ENCODE measurements around the gene GRAMD1B. TPM values are rescaled to one million over a fixed set of nuclear protein-coding genes. Genes with fewer than 3 reads are reported as not detected.
"Not testable (repeated sequence)": the region's sequence is repeated elsewhere in the genome, so short reads cannot be mapped to it uniquely, and the experiment has no call there.

The GRAMD1B gene
- total RNA-seq, 4 donors from 2014 or later, result 1.8 to 4.0 (median 3.0) TPM

- Histone ChIP-seq H3K27ac (no peak overlapping the region), H3K9me3 (no peaks in the 10 kb centered on the region), H3K4me1 (peaks cover 0 to 14% (median 7%) of the 10 kb centered on the region in 3 donors), H3K36me3 (no peaks in the 10 kb centered on the region), H3K4me3 (no peak overlapping the region), H3K27me3 (peaks cover 40% of the 10 kb centered on the region)
- WGBS, 2 donors (ENCODE audit: low coverage in 1 of 2), result 67 to 69% methylated on average over 2 of the region's 2 CpGs
- TF ChIP-seq CTCF (IDR thresholded peaks at IDR 0.05), result no peak
- no peak for TF ChIP-seq EP300 (IDR thresholded peaks at IDR 0.05)
- TF ChIP-seq POLR2AphosphoS5 (IDR thresholded peaks at IDR 0.05), result no peak
- no peak for TF ChIP-seq POLR2A (IDR thresholded peaks at IDR 0.05)
- peak; percentile 36 for ATAC-seq
Measured at GRCh38 chr11:123659311-123659710, 229.2 kb downstream of the GRAMD1B start.

- H3K9me3 ChIP-seq, H3K4me1 ChIP-seq, H3K36me3 ChIP-seq, ATAC-seq, H3K4me3 ChIP-seq, H3K27ac ChIP-seq: not testable (repeated sequence)
- H3K27me3 ChIP-seq, result peaks cover 33% of the 10 kb centered on the region
- WGBS, 2 donors (ENCODE audit: low coverage in 1 of 2), result 25% methylated on average over 3 of the region's 3 CpGs; no CpG with 5 or more reads in 1 of the 2 donors
Measured at GRCh38 chr11:123659965-123660364, 229.9 kb downstream of the GRAMD1B start.

- no peak for ATAC-seq
Measured at GRCh38 chr11:123665306-123665705, 235.2 kb downstream of the GRAMD1B start.

GRCh38 chr11:123670081-123670480 is 240.0 kb downstream of the GRAMD1B start:
- WGBS, 2 donors (ENCODE audit: low coverage in 1 of 2), result 80 to 89% methylated on average over 1 of the region's 1 CpG
- H3K4me1 ChIP-seq, result no peaks in the 10 kb centered on the region
- H3K36me3 ChIP-seq, result no peaks in the 10 kb centered on the region
- H3K27me3 ChIP-seq, result peaks cover 6% of the 10 kb centered on the region
- TF ChIP-seq POLR2AphosphoS5 (IDR thresholded peaks at IDR 0.05), result no peak
- TF ChIP-seq POLR2A (IDR thresholded peaks at IDR 0.05), result no peak
- no peak for TF ChIP-seq CTCF (IDR thresholded peaks at IDR 0.05)
- TF ChIP-seq EP300 (IDR thresholded peaks at IDR 0.05), result no peak
- H3K4me3 ChIP-seq, result no peak overlapping the region
- H3K27ac ChIP-seq, result no peak overlapping the region
- no peak for ATAC-seq
- no peaks in the 10 kb centered on the region for H3K9me3 ChIP-seq

More at GRCh38 chr11:123665306-123665705, 235.2 kb downstream of the GRAMD1B start:
- Histone ChIP-seq H3K27ac (no peak overlapping the region), H3K4me1 (no peaks in the 10 kb centered on the region), H3K4me3 (no peak overlapping the region), H3K27me3 (peaks cover 10% of the 10 kb centered on the region), H3K36me3 (no peaks in the 10 kb centered on the region), H3K9me3 (no peaks in the 10 kb centered on the region)
- WGBS, 2 donors (ENCODE audit: low coverage in 1 of 2), result 14% methylated on average over 1 of the region's 1 CpG; no CpG with 5 or more reads in 1 of the 2 donors
- no peak for TF ChIP-seq EP300 (IDR thresholded peaks at IDR 0.05)
- TF ChIP-seq CTCF (IDR thresholded peaks at IDR 0.05), result no peak
- TF ChIP-seq POLR2AphosphoS5 (IDR thresholded peaks at IDR 0.05), result no peak
- no peak for TF ChIP-seq POLR2A (IDR thresholded peaks at IDR 0.05)

- ATAC-seq, result no peak
Measured at GRCh38 chr11:123671534-123671933, 241.5 kb downstream of the GRAMD1B start.

More at GRCh38 chr11:123671534-123671933, 241.5 kb downstream of the GRAMD1B start:
- H3K27me3 ChIP-seq, result peaks cover 11% of the 10 kb centered on the region
- no peaks in the 10 kb centered on the region for H3K4me1 ChIP-seq
- no peaks in the 10 kb centered on the region for H3K9me3 ChIP-seq
- no peak overlapping the region for H3K4me3 ChIP-seq
- WGBS, 2 donors (ENCODE audit: low coverage in 1 of 2), result 41 to 66% methylated on average over 3 to 8 of the region's 9 CpGs
- H3K36me3 ChIP-seq, result no peaks in the 10 kb centered on the region
- no peak overlapping the region for H3K27ac ChIP-seq
- TF ChIP-seq EP300 (IDR thresholded peaks at IDR 0.05) (no peak), POLR2A (IDR thresholded peaks at IDR 0.05) (no peak), CTCF (IDR thresholded peaks at IDR 0.05) (no peak), POLR2AphosphoS5 (IDR thresholded peaks at IDR 0.05) (no peak)
